Mammary epithelial cell (primary cell): ENCODE data around the gene PFKL.

Experiments
- EZH2 ChIP-seq: IDR thresholded peaks from 2 replicates; pipeline ENCODE4 v1.6.1; 2012; ENCODE audit warnings: low read length, inconsistent platforms, borderline replicate concordance
- TF ChIP-seq, protein P1 (sequence below), 2 donors: IDR thresholded peaks in 1 of 2; conservative IDR thresholded peaks in 1 of 2; 2 replicates each; pipeline ENCODE4 v1.5.1; 2011 to 2012; ENCODE audit warnings: inconsistent platforms in 2 of 2, low read length in 2 of 2, mild to moderate bottlenecking in 2 of 2, control low read depth in 1 of 2, low read depth in 1 of 2; ENCODE audit not compliant: insufficient read depth in 1 of 2; ENCODE audit errors: extremely low read depth in 1 of 2

- TF ChIP-seq, protein P1, sequence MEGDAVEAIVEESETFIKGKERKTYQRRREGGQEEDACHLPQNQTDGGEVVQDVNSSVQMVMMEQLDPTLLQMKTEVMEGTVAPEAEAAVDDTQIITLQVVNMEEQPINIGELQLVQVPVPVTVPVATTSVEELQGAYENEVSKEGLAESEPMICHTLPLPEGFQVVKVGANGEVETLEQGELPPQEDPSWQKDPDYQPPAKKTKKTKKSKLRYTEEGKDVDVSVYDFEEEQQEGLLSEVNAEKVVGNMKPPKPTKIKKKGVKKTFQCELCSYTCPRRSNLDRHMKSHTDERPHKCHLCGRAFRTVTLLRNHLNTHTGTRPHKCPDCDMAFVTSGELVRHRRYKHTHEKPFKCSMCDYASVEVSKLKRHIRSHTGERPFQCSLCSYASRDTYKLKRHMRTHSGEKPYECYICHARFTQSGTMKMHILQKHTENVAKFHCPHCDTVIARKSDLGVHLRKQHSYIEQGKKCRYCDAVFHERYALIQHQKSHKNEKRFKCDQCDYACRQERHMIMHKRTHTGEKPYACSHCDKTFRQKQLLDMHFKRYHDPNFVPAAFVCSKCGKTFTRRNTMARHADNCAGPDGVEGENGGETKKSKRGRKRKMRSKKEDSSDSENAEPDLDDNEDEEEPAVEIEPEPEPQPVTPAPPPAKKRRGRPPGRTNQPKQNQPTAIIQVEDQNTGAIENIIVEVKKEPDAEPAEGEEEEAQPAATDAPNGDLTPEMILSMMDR (conservative IDR thresholded peaks at IDR 0.05 in 1 of 2, IDR thresholded peaks at IDR 0.05 in 1 of 2; ENCODE audit: extremely low read depth in 1 of 2, insufficient read depth in 1 of 2, low read depth in 1 of 2, low read length in 2 of 2) = no peak
- TF ChIP-seq EZH2 = no peak
Observed at GRCh38 chr21:44263221-44263760, 36.6 kb upstream of the PFKL start.
